NCI-H2171 (cell line): Measurements from ENCODE around the gene ZCWPW1.
A peak's percentile ranks its signal among the peaks of the same experiment; 100 is the strongest.

Experiments
- DNase-seq: peaks from one replicate; lab custom pipeline; 2025; lab: John Stamatoyannopoulos, UW

The ZCWPW1 gene

GRCh38 chr7:100432621-100433275 is 4.2 kb upstream of the ZCWPW1 start:
- no peak for DNase-seq

GRCh38 chr7:100432053-100432452 is 3.5 kb upstream of the ZCWPW1 start:
- no peak for DNase-seq

DNA sequence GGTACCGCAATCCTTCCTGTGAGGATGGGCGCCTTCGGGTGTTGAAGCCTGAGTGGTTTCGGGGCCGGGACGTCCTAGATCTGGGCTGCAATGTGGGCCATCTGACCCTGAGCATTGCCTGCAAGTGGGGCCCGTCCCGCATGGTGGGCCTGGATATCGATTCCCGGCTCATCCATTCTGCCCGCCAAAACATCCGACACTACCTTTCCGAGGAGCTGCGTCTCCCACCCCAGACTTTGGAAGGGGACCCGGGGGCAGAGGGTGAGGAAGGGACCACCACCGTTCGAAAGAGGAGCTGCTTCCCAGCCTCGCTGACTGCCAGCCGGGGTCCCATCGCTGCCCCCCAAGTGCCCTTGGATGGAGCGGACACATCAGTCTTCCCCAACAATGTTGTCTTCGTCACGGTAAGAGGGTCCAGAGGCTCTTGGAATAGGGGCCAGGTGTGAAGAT is 2.8 kb upstream of the ZCWPW1 start:
- no peak for DNase-seq

DNA sequence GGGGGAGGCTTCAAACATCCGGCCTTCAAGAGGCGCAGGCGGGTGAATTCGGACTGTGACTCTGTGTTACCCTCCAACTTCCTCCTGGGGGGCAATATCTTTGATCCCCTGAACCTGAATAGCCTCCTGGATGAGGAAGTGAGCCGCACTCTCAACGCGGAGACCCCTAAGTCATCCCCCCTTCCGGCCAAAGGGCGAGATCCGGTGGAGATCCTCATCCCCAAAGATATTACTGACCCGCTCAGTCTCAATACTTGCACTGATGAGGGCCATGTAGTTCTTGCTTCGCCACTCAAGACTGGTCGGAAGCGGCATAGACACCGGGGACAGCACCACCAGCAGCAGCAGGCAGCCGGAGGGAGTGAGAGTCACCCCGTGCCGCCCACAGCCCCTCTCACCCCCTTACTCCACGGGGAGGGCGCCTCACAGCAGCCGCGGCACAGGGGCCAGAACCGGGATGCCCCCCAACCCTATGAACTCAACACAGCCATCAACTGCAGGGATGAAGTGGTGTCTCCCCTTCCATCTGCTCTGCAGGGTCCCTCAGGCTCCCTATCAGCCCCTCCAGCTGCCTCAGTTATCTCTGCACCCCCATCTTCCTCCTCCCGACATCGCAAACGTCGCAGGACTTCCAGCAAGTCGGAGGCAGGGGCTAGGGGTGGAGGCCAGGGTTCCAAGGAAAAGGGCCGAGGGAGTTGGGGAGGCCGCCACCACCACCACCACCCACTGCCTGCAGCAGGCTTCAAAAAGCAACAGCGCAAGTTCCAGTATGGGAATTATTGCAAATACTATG is 2.2 kb upstream of the ZCWPW1 start:
- DNase-seq: no peak

GRCh38 chr7:100429637-100430492 is 1.4 kb upstream of the ZCWPW1 start, which contains the start of gene MEPCE:
Gene MEPCE (plus strand): TSS chr7:100429831. CDS start chr7:100430019, 188 bp downstream.
- DNase-seq: peak; percentile 95

DNA sequence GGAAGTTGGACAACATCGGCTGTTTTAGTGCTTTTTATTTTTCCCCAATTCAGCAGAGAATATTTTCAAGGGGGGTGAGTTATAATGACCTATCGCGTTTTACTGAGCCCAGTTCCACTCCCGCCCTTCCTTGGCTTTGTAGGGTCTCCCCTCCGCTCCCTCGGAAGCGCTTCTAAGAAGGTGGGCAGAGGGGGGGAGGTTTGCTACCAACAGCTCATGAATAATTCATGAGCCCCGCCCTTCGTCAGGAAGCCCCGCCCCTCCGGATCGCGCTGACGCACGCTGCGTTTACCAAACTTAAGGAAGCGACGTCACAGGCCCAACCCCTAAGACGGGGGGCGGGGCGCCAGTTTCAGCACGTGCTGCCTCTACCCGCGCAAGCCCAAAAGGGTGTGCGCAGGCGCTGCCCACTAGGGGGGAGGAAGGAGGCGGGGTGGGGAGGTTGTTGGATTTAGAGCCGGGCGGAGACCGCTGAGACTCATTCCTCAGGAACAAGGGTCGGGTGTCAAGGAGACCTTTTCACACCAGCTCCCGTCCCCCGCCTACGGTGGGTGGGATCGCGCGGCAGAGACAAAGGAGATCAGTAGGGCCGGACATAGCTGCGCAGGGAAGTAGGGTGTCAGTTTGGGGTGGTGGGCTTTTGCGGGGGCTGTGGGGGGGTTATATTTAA is 599 bp upstream of the ZCWPW1 start:
- peak; percentile 99 for DNase-seq

GRCh38 chr7:100427762-100428198 is 723 bp downstream of the ZCWPW1 start:
- no peak for DNase-seq

DNA sequence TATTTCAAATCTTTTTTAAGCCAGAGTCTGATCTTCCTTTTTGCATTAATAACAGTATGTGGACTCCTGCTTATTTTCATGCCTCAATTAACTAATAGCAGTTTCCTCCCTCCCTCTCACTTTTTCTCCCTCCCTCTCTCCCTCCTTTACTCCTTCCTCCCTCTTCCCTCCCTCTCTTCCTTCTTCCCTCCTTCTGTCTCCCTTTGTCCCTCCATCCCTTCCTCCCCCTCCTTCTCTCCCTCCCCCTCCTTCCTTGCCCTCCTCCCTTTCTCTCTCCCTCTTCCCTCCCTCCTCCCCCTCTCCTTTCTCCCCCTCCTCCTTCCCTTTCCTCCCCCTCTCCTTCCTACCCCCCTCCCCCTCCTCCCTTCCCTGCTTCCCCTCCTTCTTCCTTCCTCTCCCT is 2.0 kb downstream of the ZCWPW1 start:
- no peak for DNase-seq

GRCh38 chr7:100425347-100425746 is 3.2 kb downstream of the ZCWPW1 start:
- DNase-seq: no peak

DNA sequence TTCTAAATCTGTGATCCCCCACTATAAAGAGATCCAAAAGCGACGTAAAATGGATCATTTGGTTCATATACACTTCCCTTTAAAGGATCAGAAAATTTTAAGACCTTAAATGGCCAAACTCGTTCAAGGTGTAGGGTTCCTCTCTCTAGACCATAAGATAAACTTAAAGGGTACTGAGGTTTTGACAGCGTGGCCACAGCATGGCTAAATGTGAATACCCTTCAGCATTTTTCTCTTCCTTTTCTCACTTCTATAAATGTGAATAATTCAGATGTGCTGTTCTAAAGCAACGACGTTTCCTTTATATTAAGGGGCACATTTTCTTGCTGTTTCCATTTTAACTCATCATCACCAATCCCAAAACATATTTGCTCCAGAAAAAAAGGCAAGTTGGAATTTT is 5.2 kb downstream of the ZCWPW1 start:
- no peak for DNase-seq

DNA sequence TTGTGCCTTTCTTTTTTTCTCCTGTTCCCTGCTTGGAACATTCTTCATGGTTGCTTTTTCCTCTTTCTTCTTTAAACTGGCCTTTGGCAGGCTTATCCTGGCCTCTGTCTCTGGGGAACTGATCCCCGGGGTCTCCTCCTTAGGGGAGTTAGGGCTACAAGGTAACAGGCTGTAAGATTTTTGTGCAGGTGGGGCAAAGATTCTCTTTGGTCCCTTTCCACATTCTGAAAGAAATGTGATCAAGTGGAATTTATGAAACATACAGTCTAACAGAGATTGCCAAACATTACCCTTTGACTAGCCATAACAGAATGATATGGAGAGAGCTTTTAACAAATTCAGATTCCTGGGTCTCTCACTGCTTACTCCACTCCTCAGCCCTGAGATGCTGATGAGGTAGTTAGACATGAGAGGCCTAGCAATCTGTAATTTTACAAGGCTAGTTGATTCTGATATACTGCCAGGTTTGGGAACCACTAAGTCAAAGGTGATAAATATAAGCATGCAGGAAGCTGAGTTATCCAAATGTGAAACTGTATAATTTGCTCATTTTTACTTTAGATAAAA is 8.8 kb downstream of the ZCWPW1 start:
- DNase-seq: no peak

DNA sequence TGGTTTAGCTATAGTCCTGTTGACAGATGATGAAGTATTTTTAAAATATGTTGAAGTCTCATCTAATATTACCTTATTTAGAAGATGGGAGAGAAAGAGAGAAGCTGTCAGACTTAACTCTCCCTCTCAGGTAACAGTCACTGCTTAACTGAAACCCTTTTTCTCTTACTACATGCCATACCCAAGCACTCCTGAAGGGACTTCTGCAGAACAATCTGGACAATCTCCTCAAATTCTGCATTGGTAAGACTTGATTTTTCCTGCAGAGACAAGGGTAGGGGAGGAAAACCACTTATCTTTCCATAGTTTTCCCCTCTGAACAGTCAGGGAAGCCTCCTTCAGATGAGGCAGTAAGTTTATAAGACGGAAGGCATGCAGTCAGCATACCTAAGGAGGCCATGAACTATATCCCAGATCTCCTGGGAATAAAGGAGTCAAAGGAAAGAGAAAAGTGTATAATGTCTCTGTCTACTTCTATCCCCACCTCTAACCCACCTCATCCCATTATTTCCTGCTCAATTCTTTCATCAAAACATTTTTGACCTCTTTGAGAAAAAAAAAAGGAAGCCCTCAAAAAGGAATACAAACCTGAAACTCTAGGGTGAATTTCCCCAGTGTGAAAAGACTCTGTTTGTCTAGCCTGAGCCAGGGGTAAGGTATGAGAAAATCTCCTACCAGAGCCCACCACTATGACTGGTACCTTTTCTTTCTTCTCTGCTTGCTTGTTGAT is 9.4 kb downstream of the ZCWPW1 start:
- DNase-seq: no peak

DNA sequence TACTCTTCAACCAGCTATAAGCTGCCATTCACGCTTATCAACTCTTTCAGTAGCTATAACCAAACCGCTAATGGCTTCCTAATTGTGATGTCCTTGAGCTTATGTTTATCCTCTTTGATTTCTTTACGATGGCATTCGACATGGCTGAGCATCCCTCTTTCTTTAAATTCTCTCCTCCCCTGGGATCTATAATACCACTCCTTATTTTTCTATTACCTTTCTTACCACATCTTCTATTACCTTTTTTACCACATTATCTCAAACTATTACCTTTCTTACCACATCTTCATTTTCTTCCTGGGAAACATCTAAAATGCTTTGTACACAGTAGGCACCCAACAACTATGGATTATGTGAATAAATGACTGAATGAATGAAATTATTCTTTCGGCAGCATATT is 13.1 kb downstream of the ZCWPW1 start:
- no peak for DNase-seq

DNA sequence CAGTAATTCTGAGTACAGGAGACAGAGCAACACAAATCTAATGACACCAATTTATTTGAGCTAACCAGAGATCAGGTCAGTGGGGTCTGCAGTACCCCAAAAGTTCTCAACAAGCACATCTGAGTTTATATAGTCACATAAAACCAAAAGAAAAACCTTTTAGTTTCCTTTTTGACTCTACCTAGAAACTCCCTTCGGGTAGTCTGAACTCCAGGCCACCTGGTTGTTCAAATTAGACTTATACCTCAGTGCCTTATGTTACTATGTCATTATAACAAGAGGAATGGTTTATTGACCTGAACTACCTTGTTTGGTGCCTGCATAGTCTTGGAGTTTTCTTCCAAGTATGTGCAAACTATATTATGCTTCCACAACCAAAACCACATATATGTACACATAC is 14.6 kb downstream of the ZCWPW1 start:
- no peak for DNase-seq

- DNase-seq: no peak
Measured at GRCh38 chr7:100413346-100413745, 15.2 kb downstream of the ZCWPW1 start.

GRCh38 chr7:100411101-100411500 is 17.4 kb downstream of the ZCWPW1 start:
- no peak for DNase-seq

GRCh38 chr7:100407285-100408180 is 21.0 kb downstream of the ZCWPW1 start:
- peak; percentile 53 for DNase-seq

DNA sequence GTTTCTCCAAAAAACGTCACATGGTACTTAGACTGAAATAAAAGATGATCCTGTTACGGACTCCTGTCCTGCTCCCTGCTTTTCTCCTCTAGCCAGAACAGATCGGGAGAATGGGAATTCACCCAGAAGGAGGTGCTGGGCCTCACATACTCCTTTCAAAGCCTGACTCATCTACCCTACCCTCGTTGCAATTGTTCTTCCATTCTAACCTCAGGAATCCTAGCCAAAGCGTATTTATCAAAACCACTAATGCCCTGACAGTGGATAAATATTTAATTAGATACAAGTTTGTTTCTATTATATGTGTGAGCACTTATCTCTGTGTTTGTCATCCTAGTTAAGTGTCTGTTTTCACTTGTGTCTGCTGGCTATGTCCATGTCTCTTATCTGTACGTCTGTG is 21.7 kb downstream of the ZCWPW1 start:
- DNase-seq: no peak

GRCh38 chr7:100402241-100402640 is 26.3 kb downstream of the ZCWPW1 start:
- no peak for DNase-seq

GRCh38 chr7:100401811-100402210 is 26.7 kb downstream of the ZCWPW1 start:
- DNase-seq: no peak
